ENCODE results near the gene CNTFR. TPM values are rescaled to one million over a fixed set of nuclear protein-coding genes. Genes with fewer than 3 reads are reported as not detected.

The CNTFR gene
- total and polyA plus RNA-seq, 2 of the 8 experiments (the other 6 are each of a cell fraction or from before 2014, with no cell fraction given) = 1.2 to 4.2 TPM

- Histone ChIP-seq H3K9ac (replicated peaks in 1 of 4; ENCODE audit: extremely low read depth in 1 of 4, low read depth in 3 of 4, low read length in 3 of 4) (peak overlapping the region; percentile 63 to 74 (median 70)), H2AK5ac (ENCODE audit: low read depth, low read length) (no peak overlapping the region), H3K9me3 (ENCODE audit: insufficient read depth in 2 of 2, low read depth in 1 of 2, low read length in 1 of 2) (no peaks in the 10 kb centered on the region), H3K79me1 (ENCODE audit: low read depth, low read length) (peaks cover 10% of the 10 kb centered on the region), H4K5ac (ENCODE audit: insufficient read length, low read depth, low read length) (no peak overlapping the region), H3K27me3 (replicated peaks in 1 of 4; ENCODE audit: control insufficient read depth in 3 of 4, extremely low read depth in 1 of 4, insufficient read depth in 3 of 4, low read length in 3 of 4) (peaks cover 0 to 6% (median 3%) of the 10 kb centered on the region in 4 experiments; a peak in 2 of 7 replicates), H4K20me1 (replicated peaks in 1 of 2; ENCODE audit: control insufficient read depth in 1 of 2, insufficient read depth in 2 of 2, low read length in 2 of 2) (peaks cover 0 to 11% of the 10 kb centered on the region in 2 experiments), H2BK12ac (ENCODE audit: low read depth, low read length) (0 out of 2 replicates have a peak overlapping the region, but pooled peaks have one; percentile 14), H2BK120ac (replicated peaks; ENCODE audit: low read depth, low read length) (no peak overlapping the region), H2BK15ac (ENCODE audit: low read length) (no peak overlapping the region), H2AFZ (ENCODE audit: low read length) (no peak overlapping the region), H3K36me3 (ENCODE audit: control insufficient read depth in 2 of 4, insufficient read depth in 4 of 4, low read length in 3 of 4) (peaks cover 0 to 6% (median 2%) of the 10 kb centered on the region in 4 experiments; a peak in 3 of 8 replicates), H3K23me2 (ENCODE audit: low read depth, low read length) (peaks cover 9% of the 10 kb centered on the region), H4K91ac (replicated peaks; ENCODE audit: insufficient read length, low read length) (no peak overlapping the region), H2BK20ac (ENCODE audit: low read length) (no peak overlapping the region), H3K4me1 (replicated peaks in 1 of 4; ENCODE audit: control insufficient read depth in 3 of 4, insufficient read depth in 4 of 4, low read length in 3 of 4) (peaks cover 2 to 11% (median 8%) of the 10 kb centered on the region in 4 experiments; a peak in 4 of 7 replicates), H4K8ac (ENCODE audit: extremely low read depth, insufficient read depth, low read length) (peak overlapping the region; percentile 77), H2BK5ac (ENCODE audit: low read depth, low read length) (peak overlapping the region; percentile 86; the same call in 1 of the 2 replicates), H3K4ac (replicated peaks; ENCODE audit: insufficient read length, low read depth, low read length) (peak overlapping the region; percentile 88), H3K4me3 (ENCODE audit: extremely low read depth in 1 of 4, insufficient read depth in 2 of 4, low read depth in 3 of 4, low read length in 4 of 4) (peak overlapping the region; percentile 71 to 78 (median 77)), H3K18ac (ENCODE audit: extremely low read depth, low read length) (peak overlapping the region; percentile 97), H3K23ac (ENCODE audit: insufficient read length) (no peak overlapping the region), H3K79me2 (ENCODE audit: control insufficient read depth in 1 of 2, insufficient read depth in 2 of 2, low read length in 2 of 2) (peaks cover 0 to 11% of the 10 kb centered on the region in 2 experiments; a peak in 2 of 4 replicates), H3K14ac (ENCODE audit: insufficient read length) (no peak overlapping the region), H3K56ac (replicated peaks; ENCODE audit: insufficient read length, low read depth, low read length) (no peak overlapping the region), H3K4me2 (ENCODE audit: insufficient read depth in 1 of 2, low read depth in 2 of 2, low read length in 2 of 2) (peak overlapping the region; percentile 84 to 91), H3K27ac (ENCODE audit: low read depth, low read length) (no peak overlapping the region; the same call in 1 of the 2 replicates)
- ChIA-PET POLR2A (ENCODE audit: partially characterized antibody) (interaction anchor here (0.6 to 11.3 kb wide), 8 partner anchors 12 to 173 kb away, joined by 3 to 127 read pairs (median 6); partner anchors contain the start of genes GALT and IL11RA), CTCF (ENCODE audit: partially characterized antibody) (interaction anchor here (1.0 to 18.5 kb wide), 15 partner anchors 8 to 117 kb away, joined by 3 to 401 read pairs (median 7); partner anchors contain the start of genes ARID3C, CCL27, DCTN3 and GALT)
- TF ChIP-seq, protein P1, sequence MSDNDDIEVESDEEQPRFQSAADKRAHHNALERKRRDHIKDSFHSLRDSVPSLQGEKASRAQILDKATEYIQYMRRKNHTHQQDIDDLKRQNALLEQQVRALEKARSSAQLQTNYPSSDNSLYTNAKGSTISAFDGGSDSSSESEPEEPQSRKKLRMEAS (IDR thresholded peaks at IDR 0.05) = peak; percentile 98; the same call in 1 of the 2 replicates
- TF ChIP-seq TEAD4 (IDR thresholded peaks at IDR 0.05; ENCODE audit: low read depth, low read length) = no peak
- FAIRE-seq = no peak
- 8% methylated on average over 23 of the region's 23 CpGs; no CpG with 5 or more reads in 1 of the 2 experiments for WGBS, 2 experiments (ENCODE audit: extremely low coverage in 1 of 2, insufficient coverage in 1 of 2, insufficient read length in 1 of 2, insufficient replicate concordance in 2 of 2, low coverage in 1 of 2, low lambda C conversion rate in 2 of 2, missing lambda C conversion rate in 1 of 2)
- no peak for DNase-seq (ENCODE audit: low read depth in 1 of 2, low spot score in 2 of 2)
Observed at GRCh38 chr9:34636791-34637355, 47.3 kb upstream of the CNTFR start.

Data from H1 (cell line).